GM12864 (cell line): ENCODE measurements around the gene CNIH4.
"Not testable (repeated sequence)": the region's sequence is repeated elsewhere in the genome, so short reads cannot be mapped to it uniquely, and the experiment has no call there.

Experiments used
- DNase-seq: peaks from one replicate; pipeline ENCODE4 v3.0.0-alpha.2; 2011; ENCODE audit warnings: low read depth
- H3K4me3 ChIP-seq: 2 replicates; pipeline ENCODE4 v1.5.1; 2011; ENCODE audit warnings: mild to moderate bottlenecking, low read depth, low read length, control low read depth
- CTCF ChIP-seq: IDR thresholded peaks from 2 replicates; pipeline ENCODE4 v1.5.1; 2011; ENCODE audit warnings: low read depth, mild to moderate bottlenecking, moderate library complexity, low read length, control low read depth, inconsistent platforms; ENCODE audit errors: missing control alignments

Gene CNIH4

GRCh38 chr1:224333939-224334786 is 22.5 kb upstream of the CNIH4 start:
- no peak for DNase-seq
- TF ChIP-seq CTCF: no peak
- H3K4me3 ChIP-seq: no peak overlapping the region

GRCh38 chr1:224338150-224338838 is 18.4 kb upstream of the CNIH4 start:
- DNase-seq: no peak
- H3K4me3 ChIP-seq: no peak overlapping the region
- TF ChIP-seq CTCF: no peak

- TF ChIP-seq CTCF: no peak
- H3K4me3 ChIP-seq: no peak overlapping the region
- DNase-seq: no peak
Observed at GRCh38 chr1:224339442-224340033, 17.1 kb upstream of the CNIH4 start.

GRCh38 chr1:224340453-224341384 is 16.0 kb upstream of the CNIH4 start:
- peak overlapping the region; percentile 53 for H3K4me3 ChIP-seq
- not testable (repeated sequence) for DNase-seq

GRCh38 chr1:224343679-224344078 is 13.0 kb upstream of the CNIH4 start:
- no peak overlapping the region for H3K4me3 ChIP-seq
- no peak for DNase-seq
- TF ChIP-seq CTCF: no peak

GRCh38 chr1:224348137-224348536 is 8.5 kb upstream of the CNIH4 start:
- no peak overlapping the region for H3K4me3 ChIP-seq
- no peak for TF ChIP-seq CTCF
- no peak for DNase-seq

- not testable (repeated sequence) for H3K4me3 ChIP-seq, DNase-seq
Observed at GRCh38 chr1:224349716-224350115, 7.0 kb upstream of the CNIH4 start.

GRCh38 chr1:224352436-224353085 is 4.1 kb upstream of the CNIH4 start:
- DNase-seq, H3K4me3 ChIP-seq: not testable (repeated sequence)
